GM23338 (cell line): ENCODE data around the gene C1orf116. TPM values are rescaled to one million over a fixed set of nuclear protein-coding genes. Genes with fewer than 3 reads are reported as not detected.

Experiments used
- ATAC-seq: fragments of 200-7000 bp; cut with Tn5 transposase; 3 replicates; pipeline ENCODE4 v1.9.1; 2020
- DNase-seq: peaks from one replicate; pipeline ENCODE4 v3.0.0-alpha.2; 2015; ENCODE audit warnings: low spot score
- H2AFZ ChIP-seq: fragments of 200-600 bp; sonication (generic); 2 replicates; pipeline ENCODE4 v1.8.0; 2016; ENCODE audit warnings: antibody characterized with exemption, mild to moderate bottlenecking, moderate library complexity
- H3F3A ChIP-seq: fragments of 200-600 bp; sonication (generic); replicated peaks from 2 replicates; pipeline ENCODE4 v1.8.0; 2017; ENCODE audit warnings: antibody characterized with exemption, mixed run types, low read depth
- H3K27ac ChIP-seq: fragments of 200-600 bp; sonication (generic); 2 replicates; pipeline ENCODE4 v1.6.1; 2016; ENCODE audit warnings: low read depth
- H3K27me3 ChIP-seq: fragments of 200-600 bp; sonication (generic); 2 replicates; pipeline ENCODE4 v1.8.0; 2016; ENCODE audit warnings: mild to moderate bottlenecking, mixed run types, moderate library complexity; ENCODE audit not compliant: insufficient read depth
- H3K36me3 ChIP-seq: fragments of 200-600 bp; sonication (generic); 2 replicates; pipeline ENCODE4 v1.8.0; 2016; ENCODE audit warnings: mild to moderate bottlenecking; ENCODE audit not compliant: insufficient read depth
- H3K4me1 ChIP-seq: fragments of 200-600 bp; sonication (generic); 2 replicates; pipeline ENCODE4 v1.8.0; 2016; ENCODE audit warnings: mild to moderate bottlenecking, moderate library complexity; ENCODE audit not compliant: insufficient read depth
- H3K4me2 ChIP-seq: fragments of 200-600 bp; sonication (generic); 2 replicates; pipeline ENCODE4 v1.7.1; 2017; ENCODE audit warnings: mixed run types
- H3K4me3 ChIP-seq: fragments of 200-600 bp; sonication (generic); 2 replicates; pipeline ENCODE4 v1.6.1; 2016; ENCODE audit warnings: mixed run types
- H3K79me2 ChIP-seq: fragments of 200-600 bp; sonication (generic); replicated peaks from 2 replicates; pipeline ENCODE4 v1.8.0; 2017; ENCODE audit warnings: mild to moderate bottlenecking; ENCODE audit not compliant: insufficient read depth
- H3K9me2 ChIP-seq: fragments of 200-600 bp; sonication (generic); 2 replicates; pipeline ENCODE4 v1.8.0; 2017; ENCODE audit not compliant: insufficient read depth
- H4K20me1 ChIP-seq: fragments of 200-600 bp; sonication (generic); replicated peaks from 2 replicates; pipeline ENCODE4 v1.8.0; 2017; ENCODE audit warnings: mild to moderate bottlenecking; ENCODE audit not compliant: insufficient read depth
- H3K27ac Mint-ChIP-seq: 2 replicates; pipeline ENCODE4 v1.8.0; 2020; ENCODE audit warnings: inconsistent platforms, mild to moderate bottlenecking, moderate library complexity, mixed read lengths
- H3K27me3 Mint-ChIP-seq: 3 replicates; pipeline ENCODE4 v1.8.0; 2022; ENCODE audit warnings: low read depth, mild to moderate bottlenecking, moderate library complexity, mixed read lengths, inconsistent platforms; ENCODE audit not compliant: insufficient read depth, poor library complexity
- H3K36me3 Mint-ChIP-seq: 3 replicates; pipeline ENCODE4 v1.8.0; 2021; ENCODE audit warnings: low read depth, mild to moderate bottlenecking, inconsistent platforms, moderate library complexity, mixed read lengths
- H3K4me1 Mint-ChIP-seq: 3 replicates; pipeline ENCODE4 v1.8.0; 2020; ENCODE audit warnings: mild to moderate bottlenecking, inconsistent platforms, mixed read lengths
- H3K4me3 Mint-ChIP-seq: 3 replicates; pipeline ENCODE4 v1.8.0; 2021; ENCODE audit warnings: moderate library complexity, mild to moderate bottlenecking, inconsistent platforms, mixed read lengths
- H3K9me3 Mint-ChIP-seq: 3 replicates; pipeline ENCODE4 v1.8.0; 2020; ENCODE audit warnings: moderate library complexity, mild to moderate bottlenecking, inconsistent platforms, mixed read lengths
- CREB1 ChIP-seq: fragments of 250-450 bp; sonication (Bioruptor Pico); IDR thresholded peaks from 2 replicates; pipeline ENCODE4 v1.5.0; 2020; ENCODE audit warnings: low read depth, mild to moderate bottlenecking, moderate library complexity
- ETS1 ChIP-seq: IDR thresholded peaks from 2 replicates; pipeline ENCODE4 v1.6.1; 2016; ENCODE audit warnings: antibody characterized with exemption
- EZH2 ChIP-seq: fragments of 200-600 bp; sonication (generic); IDR thresholded peaks from one replicate; pipeline ENCODE4 v1.8.0; 2017; ENCODE audit warnings: antibody characterized with exemption, mild to moderate bottlenecking, low read depth; ENCODE audit not compliant: unreplicated experiment
- EZH2phosphoT487 ChIP-seq: fragments of 200-600 bp; sonication (generic); IDR thresholded peaks from one replicate; pipeline ENCODE4 v1.8.1; 2018; ENCODE audit warnings: antibody characterized with exemption; ENCODE audit not compliant: unreplicated experiment
- JUNB ChIP-seq: IDR thresholded peaks from one replicate; pipeline ENCODE4 v1.6.1; 2016; ENCODE audit warnings: antibody characterized with exemption; ENCODE audit not compliant: unreplicated experiment
- NANOG ChIP-seq: IDR thresholded peaks from 2 replicates; pipeline ENCODE4 v1.6.1; 2016; ENCODE audit warnings: antibody characterized with exemption, borderline replicate concordance
- STAT1 ChIP-seq: IDR thresholded peaks from one replicate; pipeline ENCODE4 v1.6.1; 2016; ENCODE audit warnings: antibody characterized with exemption; ENCODE audit not compliant: unreplicated experiment
- ZNF114 ChIP-seq: fragments of 250-450 bp; sonication (Bioruptor Pico); IDR thresholded peaks from 2 replicates; pipeline ENCODE4 v1.5.0; 2020; ENCODE audit warnings: mild to moderate bottlenecking, moderate library complexity
- ZNF462 ChIP-seq: fragments of 250-450 bp; sonication (Bioruptor Pico); IDR thresholded peaks from 2 replicates; pipeline ENCODE4 v1.5.0; 2020; ENCODE audit warnings: mild to moderate bottlenecking, moderate library complexity
- polyA plus RNA-seq: library from polyadenylated mRNA; unstranded; fragments of >200 nt; fragmentation: Nextera tagmentation; extraction: Ambion mirVana; gene quantifications from 2 replicates; pipeline ENCODE4 v1.2.1, GENCODE V29; 2016
- total RNA-seq: library from RNA; depleted of rRNA; stranded (reverse); fragments of >200 nt; shearing (Covaris generic); gene quantifications from 2 replicates; pipeline ENCODE4 v1.2.3, GENCODE V29; 2014

Gene C1orf116
- total and polyA plus RNA-seq, 2 experiments from 2014 or later, result 2.3 to 5.3 TPM

- TF ChIP-seq ZNF462 (CRISPR knock-in tag) (no peak), STAT1 (no peak), NANOG (no peak), EZH2phosphoT487 (no peak), CREB1 (CRISPR knock-in tag) (no peak), EZH2 (no peak), JUNB (no peak), ZNF114 (CRISPR knock-in tag) (no peak)
Observed at GRCh38 chr1:206975306-206975705, 57.2 kb downstream of the C1orf116 start (continued).

- TF ChIP-seq ZNF462 (CRISPR knock-in tag), result no peak
- TF ChIP-seq NANOG, result no peak
- TF ChIP-seq ETS1, result no peak
- TF ChIP-seq CREB1 (CRISPR knock-in tag), result no peak
- no peak overlapping the region for H3K27ac Mint-ChIP-seq
- ATAC-seq, result no peak
Observed at GRCh38 chr1:206974140-206974539, 58.4 kb downstream of the C1orf116 start.

More at GRCh38 chr1:206974140-206974539, 58.4 kb downstream of the C1orf116 start:
- Histone ChIP-seq H3K36me3 (no peaks in the 10 kb centered on the region), H3K9me2 (no peaks in the 10 kb centered on the region), H3K79me2 (no peaks in the 10 kb centered on the region), H3K4me2 (no peak overlapping the region), H4K20me1 (no peaks in the 10 kb centered on the region), H3K4me3 (no peak overlapping the region), H3K27me3 (no peaks in the 10 kb centered on the region), H3K27ac (no peak overlapping the region), H3K4me1 (no peaks in the 10 kb centered on the region), H2AFZ (no peak overlapping the region), H3F3A (no peaks in the 10 kb centered on the region)
- Mint-ChIP-seq H3K36me3 (no peaks in the 10 kb centered on the region), H3K4me3 (no peak overlapping the region), H3K4me1 (no peaks in the 10 kb centered on the region; the same call in 2 of the 3 replicates), H3K9me3 (no peaks in the 10 kb centered on the region), H3K27me3 (peaks cover 2% of the 10 kb centered on the region)
- DNase-seq, result no peak
